ENCODE measurements around the gene PACC1. TPM values are rescaled to one million over a fixed set of nuclear protein-coding genes. Genes with fewer than 3 reads are reported as not detected.
"Not testable (repeated sequence)": the region's sequence is repeated elsewhere in the genome, so short reads cannot be mapped to it uniquely, and the experiment has no call there.

PACC1 gene
- total RNA-seq, 1 donor from 2014 or later, result 43.2 TPM

DNA sequence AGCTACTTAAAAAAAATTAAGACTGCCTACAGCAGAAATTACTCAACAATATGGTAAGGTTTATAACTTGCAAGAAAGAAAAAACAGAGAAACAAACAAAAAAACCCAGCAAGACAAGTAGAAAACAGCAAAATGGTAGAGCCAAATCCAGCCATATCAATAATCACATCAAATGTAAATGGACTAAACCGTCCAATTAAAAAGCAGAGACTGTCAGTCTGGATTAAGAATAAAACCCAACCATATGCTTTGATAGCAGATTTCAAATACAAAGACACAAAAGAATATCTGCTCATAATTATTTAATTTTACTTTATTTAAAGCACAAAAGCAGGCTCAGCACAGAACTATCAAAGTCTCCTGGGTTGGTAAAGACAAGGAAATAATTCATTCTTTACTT, 17.5 kb downstream of the PACC1 start:
- H3K27me3 ChIP-seq (ENCODE audit: control insufficient read depth, insufficient read depth, low read length), result no peaks in the 10 kb centered on the region
- H3K36me3 ChIP-seq (ENCODE audit: control insufficient read depth, insufficient read depth, low read length), result no peaks in the 10 kb centered on the region
- DNase-seq (ENCODE audit: low read depth), result no peak
- H3K4me3 ChIP-seq (ENCODE audit: low read depth, low read length), result no peak overlapping the region
- TF ChIP-seq, protein P1, sequence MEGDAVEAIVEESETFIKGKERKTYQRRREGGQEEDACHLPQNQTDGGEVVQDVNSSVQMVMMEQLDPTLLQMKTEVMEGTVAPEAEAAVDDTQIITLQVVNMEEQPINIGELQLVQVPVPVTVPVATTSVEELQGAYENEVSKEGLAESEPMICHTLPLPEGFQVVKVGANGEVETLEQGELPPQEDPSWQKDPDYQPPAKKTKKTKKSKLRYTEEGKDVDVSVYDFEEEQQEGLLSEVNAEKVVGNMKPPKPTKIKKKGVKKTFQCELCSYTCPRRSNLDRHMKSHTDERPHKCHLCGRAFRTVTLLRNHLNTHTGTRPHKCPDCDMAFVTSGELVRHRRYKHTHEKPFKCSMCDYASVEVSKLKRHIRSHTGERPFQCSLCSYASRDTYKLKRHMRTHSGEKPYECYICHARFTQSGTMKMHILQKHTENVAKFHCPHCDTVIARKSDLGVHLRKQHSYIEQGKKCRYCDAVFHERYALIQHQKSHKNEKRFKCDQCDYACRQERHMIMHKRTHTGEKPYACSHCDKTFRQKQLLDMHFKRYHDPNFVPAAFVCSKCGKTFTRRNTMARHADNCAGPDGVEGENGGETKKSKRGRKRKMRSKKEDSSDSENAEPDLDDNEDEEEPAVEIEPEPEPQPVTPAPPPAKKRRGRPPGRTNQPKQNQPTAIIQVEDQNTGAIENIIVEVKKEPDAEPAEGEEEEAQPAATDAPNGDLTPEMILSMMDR (IDR thresholded peaks at IDR 0.05; ENCODE audit: insufficient read depth, low read length, poor library complexity, severe bottlenecking), result no peak

DNA sequence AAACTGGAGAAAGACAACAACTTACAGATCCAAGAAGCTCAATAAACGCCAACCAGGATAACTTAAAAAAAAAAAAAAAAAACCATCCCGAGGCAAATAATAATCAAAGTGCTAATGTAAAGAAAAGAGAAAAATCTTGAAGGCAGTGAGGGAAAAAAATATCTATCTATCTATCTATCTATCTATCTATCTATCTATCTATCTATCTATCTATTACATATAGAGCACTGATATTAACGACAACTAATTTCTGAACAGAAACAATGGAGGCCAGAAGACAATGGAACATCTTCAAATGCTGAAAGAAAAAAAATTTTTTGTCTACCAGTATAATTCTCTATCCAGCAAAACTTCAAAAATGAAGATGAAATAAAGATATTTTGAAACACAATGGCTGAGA, 18.0 kb downstream of the PACC1 start:
- H3K27me3 ChIP-seq (ENCODE audit: control insufficient read depth, insufficient read depth, low read length), result no peaks in the 10 kb centered on the region
- H3K4me3 ChIP-seq (ENCODE audit: low read depth, low read length), result no peak overlapping the region
- H3K36me3 ChIP-seq (ENCODE audit: control insufficient read depth, insufficient read depth, low read length), result no peaks in the 10 kb centered on the region
- no peak for DNase-seq (ENCODE audit: low read depth)
- TF ChIP-seq, protein P1 (IDR thresholded peaks at IDR 0.05; ENCODE audit: insufficient read depth, low read length, poor library complexity, severe bottlenecking), result no peak

DNA sequence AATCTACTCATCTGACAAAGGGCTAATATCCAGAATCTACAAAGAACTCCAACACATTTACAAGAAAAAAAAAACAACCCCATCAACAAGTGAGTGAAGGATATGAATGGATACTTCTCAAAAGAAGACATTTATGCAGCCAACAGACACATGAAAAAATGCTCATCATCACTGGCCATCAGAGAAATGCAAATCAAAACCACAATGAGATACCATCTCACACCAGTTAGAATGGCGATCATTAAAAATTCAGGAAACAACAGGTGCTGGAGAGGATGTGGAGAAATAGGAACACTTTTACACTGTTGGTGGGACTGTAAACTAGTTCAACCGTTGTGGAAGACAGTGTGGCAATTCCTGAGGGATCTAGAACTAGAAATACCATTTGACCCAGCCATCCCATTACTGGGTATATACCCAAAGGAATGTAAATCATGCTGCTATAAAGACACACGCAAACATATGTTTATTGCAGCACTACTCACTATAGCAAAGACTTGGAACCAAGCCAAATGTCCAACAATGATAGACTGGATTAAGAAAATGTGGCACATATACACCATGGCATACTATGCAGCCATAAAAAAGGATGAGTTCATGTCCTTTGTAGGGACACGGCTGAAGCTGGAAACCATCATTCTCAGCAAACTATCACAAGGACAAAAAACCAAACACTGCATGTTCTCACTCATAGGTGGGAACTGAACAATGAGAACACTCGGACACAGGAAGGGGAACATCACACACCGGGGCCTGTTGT, 18.8 kb downstream of the PACC1 start:
- H3K27me3 ChIP-seq (ENCODE audit: control insufficient read depth, insufficient read depth, low read length); DNase-seq (ENCODE audit: low read depth); H3K4me3 ChIP-seq (ENCODE audit: low read depth, low read length); H3K36me3 ChIP-seq (ENCODE audit: control insufficient read depth, insufficient read depth, low read length): not testable (repeated sequence)

DNA sequence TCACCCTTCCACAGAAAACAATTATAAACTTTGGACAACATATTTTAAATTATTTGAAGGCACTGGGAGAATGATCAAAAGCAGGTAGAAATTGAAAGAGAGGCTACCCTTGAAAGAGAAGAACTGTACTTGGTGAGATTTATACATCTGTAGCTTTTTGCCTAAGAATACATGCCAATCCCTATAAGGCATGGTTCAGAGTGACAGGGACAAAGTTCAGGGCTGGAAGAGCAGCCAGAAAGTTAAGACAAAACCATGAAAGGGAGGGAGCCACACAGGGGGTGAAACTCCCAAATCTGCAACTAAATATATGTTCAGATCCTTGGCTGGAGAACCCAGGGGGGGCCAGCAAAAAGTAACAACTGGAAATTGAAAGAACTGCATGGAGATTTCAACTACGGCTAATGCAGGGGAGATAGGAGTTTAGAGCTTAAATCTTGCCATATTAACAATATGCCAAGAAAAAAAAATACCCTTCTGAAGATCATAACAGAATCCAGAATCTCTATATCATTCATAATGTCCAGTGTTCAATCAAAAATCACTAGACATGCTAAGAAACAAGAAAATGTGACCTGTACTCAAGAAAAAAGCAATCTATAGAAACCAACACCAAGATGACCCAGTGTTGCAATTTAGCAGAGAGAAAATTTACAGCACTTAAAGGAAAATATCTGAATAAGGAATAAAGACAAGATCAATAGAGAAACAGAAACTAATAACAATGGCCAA, 25.5 kb downstream of the PACC1 start:
- no peaks in the 10 kb centered on the region for H3K36me3 ChIP-seq (ENCODE audit: control insufficient read depth, insufficient read depth, low read length)
- H3K27me3 ChIP-seq (ENCODE audit: control insufficient read depth, insufficient read depth, low read length), result no peaks in the 10 kb centered on the region
- H3K4me3 ChIP-seq (ENCODE audit: low read depth, low read length), result no peak overlapping the region
- TF ChIP-seq, protein P1 (IDR thresholded peaks at IDR 0.05; ENCODE audit: insufficient read depth, low read length, poor library complexity, severe bottlenecking), result no peak
- no peak for DNase-seq (ENCODE audit: low read depth)

DNA sequence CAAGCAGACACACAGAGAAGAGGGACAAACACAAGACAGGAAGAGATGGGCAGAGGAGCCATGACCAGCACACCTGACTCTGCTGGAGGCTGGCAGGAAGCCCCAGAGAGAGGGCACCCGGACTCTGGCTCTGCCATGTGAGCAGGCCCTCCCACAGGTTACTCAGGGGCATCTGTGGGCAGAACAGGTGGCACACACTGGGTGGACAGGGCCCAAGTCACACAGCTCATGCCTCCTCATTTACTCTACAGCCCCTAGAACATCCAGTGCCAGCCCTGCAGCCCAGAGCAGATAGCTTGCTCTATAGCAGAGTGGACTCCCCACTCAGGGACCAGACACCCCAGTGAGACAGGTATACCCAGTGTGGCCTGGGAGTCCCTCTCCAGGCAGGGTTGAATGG, 28.7 kb downstream of the PACC1 start:
- TF ChIP-seq, protein P1 (IDR thresholded peaks at IDR 0.05; ENCODE audit: insufficient read depth, low read length, poor library complexity, severe bottlenecking), result no peak
- Histone ChIP-seq H3K27me3 (ENCODE audit: control insufficient read depth, insufficient read depth, low read length) (no peaks in the 10 kb centered on the region), H3K4me3 (ENCODE audit: low read depth, low read length) (no peak overlapping the region), H3K36me3 (ENCODE audit: control insufficient read depth, insufficient read depth, low read length) (no peaks in the 10 kb centered on the region)
- no peak for DNase-seq (ENCODE audit: low read depth)

DNA sequence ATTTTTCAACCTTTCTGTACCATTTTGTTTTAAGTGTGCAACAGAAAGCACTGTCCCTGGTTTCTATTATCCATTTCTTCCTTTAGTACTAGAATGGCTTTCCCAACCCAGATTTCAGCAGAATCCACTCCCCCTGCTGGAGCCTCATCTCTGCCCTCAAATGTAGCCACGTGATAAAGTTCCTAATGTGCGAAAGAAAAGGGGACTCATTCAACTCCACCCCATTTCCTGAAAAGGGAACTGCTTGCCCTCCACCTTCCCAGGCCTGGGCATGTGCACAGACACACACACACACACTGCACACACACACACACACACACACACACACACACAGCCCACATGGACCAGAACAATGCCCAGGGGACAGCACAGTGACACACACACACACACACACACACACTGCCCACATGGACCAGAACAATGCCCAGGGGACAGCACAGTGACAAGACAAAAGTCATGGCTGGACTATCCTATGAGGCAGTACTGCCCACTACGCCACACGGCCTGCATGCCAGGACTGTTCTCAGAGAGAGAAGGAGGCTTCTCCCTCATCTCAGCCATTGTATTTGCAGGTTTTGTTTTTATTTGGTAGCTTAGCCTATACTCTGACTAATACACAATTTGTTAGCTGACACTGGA, 33.2 kb downstream of the PACC1 start:
- no peak overlapping the region for H3K4me3 ChIP-seq (ENCODE audit: low read depth, low read length)
- TF ChIP-seq, protein P1 (IDR thresholded peaks at IDR 0.05; ENCODE audit: insufficient read depth, low read length, poor library complexity, severe bottlenecking), result no peak
- no peaks in the 10 kb centered on the region for H3K27me3 ChIP-seq (ENCODE audit: control insufficient read depth, insufficient read depth, low read length)
- DNase-seq (ENCODE audit: low read depth), result no peak
- no peaks in the 10 kb centered on the region for H3K36me3 ChIP-seq (ENCODE audit: control insufficient read depth, insufficient read depth, low read length)

Data from kidney epithelial cell (primary cell).